ENCODE data around the gene SCMH1.

GRCh38 chr1:40978886-40979240 is 263.2 kb downstream of the SCMH1 start:
- no peak for TF ChIP-seq POLR2A (IDR thresholded peaks at IDR 0.05)
- no peak for TF ChIP-seq CTCF (IDR thresholded peaks at IDR 0.05)
